K562 (cell line): ENCODE data around the gene TCF12. TPM values are rescaled to one million over a fixed set of nuclear protein-coding genes. Genes with fewer than 3 reads are reported as not detected.

Source experiments
- ATAC-seq: fragments of 200-7000 bp; cut with Tn5 transposase; 3 replicates; pipeline ENCODE4 v1.9.1; 2020; ENCODE audit warnings: moderate library complexity
- BruUV-seq: library from RNA; stranded (reverse); fragments of 400-500 nt; replicated peaks from 2 replicates; lab custom pipeline; 2021; lab: Mats Ljungman, UMichigan
- CTCF ChIA-PET: fragments of 300-600 bp; formaldehyde crosslinking; extraction: SDS; loops from one replicate; lab custom pipeline; 2021; ENCODE audit warnings: low intra/inter-chr PET ratio; lab: Yijun Ruan, JAX
- POLR2A ChIA-PET: fragments of 300-600, 350-650 bp; sonication (Branson Sonifier 250); formaldehyde crosslinking; extraction: SDS; loops from one replicate; lab custom pipeline; 2021; ENCODE audit warnings: antibody characterized with exemption, inconsistent platforms; lab: Yijun Ruan, JAX
- DNase-seq, 4 experiments: peaks; one replicate each; pipeline versions ENCODE4 v3.0.0 to v3.0.0-alpha.2; 2011 to 2018; ENCODE audit warnings: low spot score in 3 of 4, mixed read lengths in 3 of 4; ENCODE audit errors: extremely low read depth in 1 of 4
- FAIRE-seq: peaks from 2 replicates; lab custom pipeline; 2011; peaks lifted over from hg19 to GRCh38; lab: Jason Lieb, UNC
- H2AFZ ChIP-seq: 2 replicates; pipeline ENCODE4 v1.6.0; 2011; ENCODE audit warnings: low read depth, low read length, control low read depth, inconsistent platforms
- H3K27ac ChIP-seq: fragments of 200-600 bp; 3 replicates; pipeline ENCODE4 v1.8.0; 2011; ENCODE audit warnings: low read depth, mild to moderate bottlenecking, control low read depth, inconsistent platforms, low read length, moderate library complexity, mixed read lengths; ENCODE audit errors: extremely low read depth
- H3K27me3 ChIP-seq, 2 experiments: fragments of 300-600 bp in 1 of 2; 2 replicates in 1 of 2; 3 replicates in 1 of 2; pipeline versions ENCODE4 v1.6.0 to v1.8.0; 2011; ENCODE audit warnings: inconsistent platforms in 2 of 2, low read length in 2 of 2, mild to moderate bottlenecking in 1 of 2, mixed read lengths in 1 of 2, moderate library complexity in 1 of 2; ENCODE audit not compliant: control insufficient read depth in 2 of 2, insufficient read depth in 2 of 2
- H3K36me3 ChIP-seq: fragments of 300-600 bp; 3 replicates; pipeline ENCODE4 v1.8.0; 2011; ENCODE audit warnings: mild to moderate bottlenecking, low read length, inconsistent platforms; ENCODE audit not compliant: control insufficient read depth, insufficient read depth
- H3K4me1 ChIP-seq, 2 experiments: fragments of 200-600 bp in 1 of 2; replicated peaks in 1 of 2; 2 replicates in 1 of 2; 3 replicates in 1 of 2; pipeline versions ENCODE4 v1.5.1 to v1.8.0; 2011; ENCODE audit warnings: inconsistent platforms in 2 of 2, low read length in 2 of 2, mild to moderate bottlenecking in 1 of 2, mixed read lengths in 1 of 2, moderate library complexity in 1 of 2; ENCODE audit not compliant: control insufficient read depth in 2 of 2, insufficient read depth in 2 of 2
- H3K4me2 ChIP-seq: 2 replicates; pipeline ENCODE4 v1.6.1; 2011; ENCODE audit warnings: low read length, control low read depth, inconsistent platforms, mixed read lengths; ENCODE audit not compliant: insufficient read depth
- H3K4me3 ChIP-seq: fragments of 200-600 bp; sonication (generic), shearing (Covaris generic); 2 replicates; pipeline ENCODE4 v1.5.1; 2016; ENCODE audit warnings: control low read depth, inconsistent platforms
- H3K79me2 ChIP-seq: fragments of 200-600 bp; 3 replicates; pipeline ENCODE4 v1.8.0; 2011; ENCODE audit warnings: low read length, inconsistent platforms; ENCODE audit not compliant: control insufficient read depth, insufficient read depth
- H3K9ac ChIP-seq, 2 experiments: 2 replicates each; pipeline versions ENCODE4 v1.6.0 to v1.6.1; 2011; ENCODE audit warnings: low read depth in 2 of 2, low read length in 2 of 2, control low read depth in 1 of 2, inconsistent platforms in 1 of 2, mild to moderate bottlenecking in 1 of 2, mixed read lengths in 1 of 2; ENCODE audit not compliant: insufficient read depth in 1 of 2
- H3K9me1 ChIP-seq: one replicate; pipeline ENCODE4 v1.6.0; 2011; ENCODE audit warnings: inconsistent platforms, mild to moderate bottlenecking, low read length, moderate library complexity; ENCODE audit not compliant: control insufficient read depth, insufficient read depth
- H3K9me3 ChIP-seq: replicated peaks from 2 replicates; pipeline ENCODE4 v1.5.1; 2011; ENCODE audit warnings: low read depth, low read length, inconsistent platforms; ENCODE audit not compliant: control insufficient read depth, insufficient read depth
- H4K20me1 ChIP-seq: replicated peaks from 2 replicates; pipeline ENCODE4 v1.6.1; 2011; ENCODE audit warnings: low read length, inconsistent platforms, mixed read lengths; ENCODE audit not compliant: control insufficient read depth, insufficient read depth
- CBX8 ChIP-seq: fragments of 200-600 bp; sonication (generic); IDR thresholded peaks from 2 replicates; pipeline ENCODE4 v1.6.1; 2012; ENCODE audit warnings: borderline replicate concordance, mixed run types, low read depth, mild to moderate bottlenecking, moderate library complexity, mixed read lengths, low read length, control low read depth, inconsistent platforms; ENCODE audit not compliant: poor library complexity, severe bottlenecking; ENCODE audit errors: extremely low read depth
- FUS ChIP-seq: fragments of 200-400 bp; formaldehyde crosslinking; optimal IDR thresholded peaks from 2 replicates; pipeline ENCODE3; 2017; ENCODE audit warnings: low read depth, low read length
- MEF2A ChIP-seq: IDR thresholded peaks from 2 replicates; pipeline ENCODE4 v1.6.1; 2011; ENCODE audit warnings: low read depth, mild to moderate bottlenecking, low read length, moderate library complexity; ENCODE audit not compliant: control insufficient read depth
- SIRT6 ChIP-seq: IDR thresholded peaks from one replicate; pipeline ENCODE4 v1.6.1; 2012; ENCODE audit warnings: low read depth, mild to moderate bottlenecking, control low read depth, inconsistent platforms, low read length, moderate library complexity
- SRSF7 ChIP-seq: fragments of 200-400 bp; formaldehyde crosslinking; optimal IDR thresholded peaks from 2 replicates; pipeline ENCODE3; 2017; ENCODE audit warnings: mild to moderate bottlenecking, low read depth, low read length
- TAF7 ChIP-seq: fragments of 450-650 bp; IDR thresholded peaks from 2 replicates; pipeline ENCODE4 v1.6.1; 2016; ENCODE audit warnings: missing genetic modification characterization, missing compliant biosample characterization
- ZFP30 ChIP-seq: fragments of 250-450 bp; sonication (Bioruptor Pico); IDR thresholded peaks from 2 replicates; pipeline ENCODE4 v1.8.0; 2022; ENCODE audit warnings: moderate library complexity, mild to moderate bottlenecking, inconsistent platforms, borderline replicate concordance
- ZNF384 ChIP-seq: IDR thresholded peaks from 2 replicates; pipeline ENCODE4 v1.6.1; 2012; ENCODE audit warnings: low read depth, low read length, improper control_type of control experiment
- WGBS: fragments of 100-300 bp; shearing (Covaris generic); methylation state at CpG from one replicate; pipeline ENCODE4 v1.1.6; 2016; ENCODE audit warnings: low coverage, mixed read lengths; ENCODE audit not compliant: insufficient coverage; ENCODE audit errors: missing lambda C conversion rate; 5-methylcytosine and 5-hydroxymethylcytosine counted together
- in situ Hi-C: fragments of 300-500 bp; cut with MboI; formaldehyde crosslinking; loops from 4 replicates; pipeline ENCODE4 v1.15.0; 2018; ENCODE audit warnings: inconsistent platforms, mixed read lengths
- intact Hi-C: fragments of 100-400 bp; cut with micrococcal nuclease; formaldehyde crosslinking; loops from 2 replicates; pipeline ENCODE4 v1.14.2; 2022
- polyA plus RNA-seq, 8 experiments: library from polyadenylated mRNA; depleted of rRNA in 4 of 8; stranded (reverse) in 5 of 8; unstranded in 3 of 8; fragments of >200 nt; fragmentation: Nextera tagmentation in 2 of 8; fragmentation: Illumina TruSeq in 1 of 8; extraction: Ambion mirVana in 2 of 8; extraction: Trizol in 1 of 8; gene quantifications; 2 replicates each; pipeline versions ENCODE4 v1.2.1 to v1.2.3, GENCODE V29; 2011 to 2014; ENCODE audit warnings: inconsistent platforms in 1 of 8, missing spikeins in 1 of 8
- total RNA-seq, 7 experiments: library from RNA; depleted of rRNA in 6 of 7; stranded (reverse); fragments of >200 nt in 6 of 7; fragmentation: Illumina TruSeq in 2 of 7; extraction: Trizol in 2 of 7; gene quantifications; 2 replicates each; pipeline versions ENCODE4 v1.2.1 to v1.2.3, GENCODE V29; 2011 to 2021; ENCODE audit warnings: low replicate concordance in 1 of 7
- TF ChIP-seq, protein P1 (sequence below): fragments of 450-650 bp; formaldehyde crosslinking; conservative IDR thresholded peaks from 2 replicates; pipeline ENCODE4 v1.4.0; 2022; ENCODE audit warnings: mild to moderate bottlenecking, missing genetic modification characterization
- TF ChIP-seq, protein P2 (sequence below): sonication (generic); formaldehyde crosslinking; IDR thresholded peaks from 2 replicates; pipeline ENCODE4 v1.8.1; 2023; ENCODE audit warnings: mild to moderate bottlenecking, missing genetic modification reagents

Gene TCF12
- total and polyA plus RNA-seq, 9 of the 15 experiments (the other 6 are each of a cell fraction or from before 2014, with no cell fraction given), result 10.5 to 132 (median 52.9) TPM

- POLR2A ChIA-PET, result interaction anchor here (0.7 kb wide), 1 partner anchor 438 kb away, joined by 3 read pairs; no protein-coding TSS in a partner anchor
- in situ Hi-C loops, result no loop called here
- no peaks in the 10 kb centered on the region for H3K9me3 ChIP-seq
- TF ChIP-seq ZFP30 (no peak), CBX8 (no peak), ZNF384 (peak; percentile 52; the same call in 1 of the 2 replicates), SIRT6 (no peak), SRSF7 (no peak), TAF7 (no peak), MEF2A (no peak), FUS (no peak)
- TF ChIP-seq, protein P1, sequence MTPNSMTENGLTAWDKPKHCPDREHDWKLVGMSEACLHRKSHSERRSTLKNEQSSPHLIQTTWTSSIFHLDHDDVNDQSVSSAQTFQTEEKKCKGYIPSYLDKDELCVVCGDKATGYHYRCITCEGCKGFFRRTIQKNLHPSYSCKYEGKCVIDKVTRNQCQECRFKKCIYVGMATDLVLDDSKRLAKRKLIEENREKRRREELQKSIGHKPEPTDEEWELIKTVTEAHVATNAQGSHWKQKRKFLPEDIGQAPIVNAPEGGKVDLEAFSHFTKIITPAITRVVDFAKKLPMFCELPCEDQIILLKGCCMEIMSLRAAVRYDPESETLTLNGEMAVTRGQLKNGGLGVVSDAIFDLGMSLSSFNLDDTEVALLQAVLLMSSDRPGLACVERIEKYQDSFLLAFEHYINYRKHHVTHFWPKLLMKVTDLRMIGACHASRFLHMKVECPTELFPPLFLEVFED (CRISPR knock-in tag), result no peak
- TF ChIP-seq, protein P2, sequence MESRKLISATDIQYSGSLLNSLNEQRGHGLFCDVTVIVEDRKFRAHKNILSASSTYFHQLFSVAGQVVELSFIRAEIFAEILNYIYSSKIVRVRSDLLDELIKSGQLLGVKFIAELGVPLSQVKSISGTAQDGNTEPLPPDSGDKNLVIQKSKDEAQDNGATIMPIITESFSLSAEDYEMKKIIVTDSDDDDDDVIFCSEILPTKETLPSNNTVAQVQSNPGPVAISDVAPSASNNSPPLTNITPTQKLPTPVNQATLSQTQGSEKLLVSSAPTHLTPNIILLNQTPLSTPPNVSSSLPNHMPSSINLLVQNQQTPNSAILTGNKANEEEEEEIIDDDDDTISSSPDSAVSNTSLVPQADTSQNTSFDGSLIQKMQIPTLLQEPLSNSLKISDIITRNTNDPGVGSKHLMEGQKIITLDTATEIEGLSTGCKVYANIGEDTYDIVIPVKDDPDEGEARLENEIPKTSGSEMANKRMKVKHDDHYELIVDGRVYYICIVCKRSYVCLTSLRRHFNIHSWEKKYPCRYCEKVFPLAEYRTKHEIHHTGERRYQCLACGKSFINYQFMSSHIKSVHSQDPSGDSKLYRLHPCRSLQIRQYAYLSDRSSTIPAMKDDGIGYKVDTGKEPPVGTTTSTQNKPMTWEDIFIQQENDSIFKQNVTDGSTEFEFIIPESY (CRISPR knock-in tag), result peak; percentile 60
Measured at GRCh38 chr15:56890038-56890437, 28.4 kb upstream of the TCF12 start.

More at GRCh38 chr15:56890038-56890437, 28.4 kb upstream of the TCF12 start:
- DNase-seq (no peak), FAIRE-seq (no peak), ATAC-seq (no peak)
- 96% methylated on average over 2 of the region's 2 CpGs for WGBS
- H4K20me1 ChIP-seq, result no peaks in the 10 kb centered on the region
- BruUV-seq, result no TSS peak
- intact Hi-C loops, result no loop called here
- peaks cover 5% of the 10 kb centered on the region; the same call in 1 of the 3 replicates for H3K79me2 ChIP-seq
- H3K9me1 ChIP-seq, result no peaks in the 10 kb centered on the region
- no peak overlapping the region for H2AFZ ChIP-seq
- H3K27ac ChIP-seq, result no peak overlapping the region
- H3K27me3 ChIP-seq, result no peaks in the 10 kb centered on the region
- H3K4me3 ChIP-seq, result no peak overlapping the region
- H3K4me1 ChIP-seq, result peaks cover 8 to 34% of the 10 kb centered on the region in 2 experiments
- CTCF ChIA-PET, result no interaction called here
- no peak overlapping the region for H3K9ac ChIP-seq
- no peak overlapping the region for H3K4me2 ChIP-seq
- H3K36me3 ChIP-seq, result no peaks in the 10 kb centered on the region
